H1 (cell line): Measurements from ENCODE around the gene FNDC1. TPM values are rescaled to one million over a fixed set of nuclear protein-coding genes. Genes with fewer than 3 reads are reported as not detected.

ENCODE experiments used
- CTCF ChIA-PET: fragments of 300-600 bp; sonication (Branson Sonifier 250); formaldehyde crosslinking; loops from one replicate; lab custom pipeline; 2021; ENCODE audit not compliant: partially characterized antibody; lab: Charles Lee
- POLR2A ChIA-PET: fragments of 300-600 bp; sonication (Branson Sonifier 250); formaldehyde crosslinking; loops from one replicate; lab custom pipeline; 2021; ENCODE audit warnings: inconsistent platforms; ENCODE audit not compliant: partially characterized antibody; lab: Charles Lee
- DNase-seq, 2 experiments: peaks; one replicate each; pipeline versions ENCODE4 v3.0.0 to v3.0.0-alpha.2; 2010 to 2022; ENCODE audit warnings: low spot score in 2 of 2, low read depth in 1 of 2, mixed read lengths in 1 of 2
- FAIRE-seq: peaks from 2 replicates; lab custom pipeline; 2011; peaks lifted over from hg19 to GRCh38; lab: Jason Lieb, UNC
- H2AFZ ChIP-seq: 2 replicates; pipeline ENCODE4 v1.8.1; 2012; ENCODE audit warnings: low read length, inconsistent platforms
- H2AK5ac ChIP-seq: 2 replicates; pipeline ENCODE4 v1.6.1; 2013; ENCODE audit warnings: low read depth, low read length
- H2BK120ac ChIP-seq: replicated peaks from 2 replicates; pipeline ENCODE3; 2013; ENCODE audit warnings: low read depth, low read length, inconsistent platforms
- H2BK12ac ChIP-seq: 2 replicates; pipeline ENCODE4 v1.6.1; 2013; ENCODE audit warnings: low read depth, low read length
- H2BK15ac ChIP-seq: 2 replicates; pipeline ENCODE4 v1.6.1; 2013; ENCODE audit warnings: low read length
- H2BK20ac ChIP-seq: 2 replicates; pipeline ENCODE4 v1.6.1; 2013; ENCODE audit warnings: low read length
- H2BK5ac ChIP-seq: 2 replicates; pipeline ENCODE4 v1.6.1; 2013; ENCODE audit warnings: low read depth, low read length
- H3K14ac ChIP-seq: 2 replicates; pipeline ENCODE4 v1.6.1; 2013; ENCODE audit warnings: inconsistent platforms; ENCODE audit not compliant: insufficient read length
- H3K18ac ChIP-seq: 2 replicates; pipeline ENCODE4 v1.6.1; 2013; ENCODE audit warnings: low read length; ENCODE audit errors: extremely low read depth
- H3K23ac ChIP-seq: 2 replicates; pipeline ENCODE4 v1.6.1; 2013; ENCODE audit warnings: inconsistent platforms; ENCODE audit not compliant: insufficient read length
- H3K23me2 ChIP-seq: 2 replicates; pipeline ENCODE4 v1.6.1; 2013; ENCODE audit warnings: low read depth, low read length
- H3K27ac ChIP-seq: 2 replicates; pipeline ENCODE4 v1.6.1; 2011; ENCODE audit warnings: low read depth, low read length, inconsistent platforms
- H3K27me3 ChIP-seq, 4 experiments: replicated peaks in 1 of 4; 1 replicate in 1 of 4; 2 replicates in 3 of 4; pipeline versions ENCODE4 v1.6.1 to v1.8.1; 2011 to 2013; ENCODE audit warnings: low read length in 3 of 4, mild to moderate bottlenecking in 3 of 4, inconsistent platforms in 2 of 4, mixed read lengths in 2 of 4, moderate library complexity in 1 of 4; ENCODE audit not compliant: control insufficient read depth in 3 of 4, insufficient read depth in 3 of 4; ENCODE audit errors: extremely low read depth in 1 of 4
- H3K36me3 ChIP-seq, 4 experiments: 2 replicates each; pipeline versions ENCODE4 v1.6.1 to v1.8.1; 2011 to 2013; ENCODE audit warnings: mild to moderate bottlenecking in 4 of 4, low read length in 3 of 4, moderate library complexity in 2 of 4, control low read depth in 1 of 4, inconsistent platforms in 1 of 4; ENCODE audit not compliant: insufficient read depth in 4 of 4, control insufficient read depth in 2 of 4
- H3K4ac ChIP-seq: replicated peaks from 2 replicates; pipeline ENCODE3; 2013; ENCODE audit warnings: low read length, low read depth, mixed read lengths, inconsistent platforms; ENCODE audit not compliant: insufficient read length
- H3K4me1 ChIP-seq, 4 experiments: replicated peaks in 1 of 4; 1 replicate in 1 of 4; 2 replicates in 3 of 4; pipeline versions ENCODE4 v1.6.1 to v1.8.1; 2011 to 2013; ENCODE audit warnings: low read length in 3 of 4, inconsistent platforms in 2 of 4, mixed read lengths in 1 of 4; ENCODE audit not compliant: insufficient read depth in 4 of 4, control insufficient read depth in 3 of 4
- H3K4me2 ChIP-seq, 2 experiments: 2 replicates each; pipeline versions ENCODE4 v1.6.1 to v1.8.1; 2011 to 2013; ENCODE audit warnings: low read depth in 2 of 2, low read length in 2 of 2, control low read depth in 1 of 2, inconsistent platforms in 1 of 2, mild to moderate bottlenecking in 1 of 2; ENCODE audit not compliant: insufficient read depth in 1 of 2
- H3K4me3 ChIP-seq, 4 experiments: fragments of 200-600, 300-600 bp in 1 of 4; sonication (generic), shearing (Covaris generic), sonication (Bioruptor Twin) in 1 of 4; 2 replicates each; pipeline versions ENCODE4 v1.5.1 to v1.8.1; 2011 to 2016; ENCODE audit warnings: low read length in 4 of 4, low read depth in 3 of 4, control low read depth in 2 of 4, inconsistent platforms in 2 of 4, mild to moderate bottlenecking in 2 of 4, mixed read lengths in 1 of 4, moderate library complexity in 1 of 4; ENCODE audit not compliant: insufficient read depth in 2 of 4; ENCODE audit errors: extremely low read depth in 1 of 4
- H3K56ac ChIP-seq: replicated peaks from 2 replicates; pipeline ENCODE3; 2013; ENCODE audit warnings: low read depth, mild to moderate bottlenecking, mixed read lengths, low read length, inconsistent platforms; ENCODE audit not compliant: insufficient read length
- H3K79me1 ChIP-seq: 2 replicates; pipeline ENCODE4 v1.6.1; 2013; ENCODE audit warnings: low read depth, low read length, control low read depth
- H3K79me2 ChIP-seq, 2 experiments: 2 replicates each; pipeline versions ENCODE4 v1.6.1 to v1.8.1; 2012 to 2013; ENCODE audit warnings: low read length in 2 of 2, mild to moderate bottlenecking in 2 of 2, inconsistent platforms in 1 of 2; ENCODE audit not compliant: insufficient read depth in 2 of 2, control insufficient read depth in 1 of 2
- H3K9ac ChIP-seq, 4 experiments: replicated peaks in 1 of 4; 1 replicate in 1 of 4; 2 replicates in 3 of 4; pipeline versions ENCODE4 v1.6.1 to v1.8.1; 2011 to 2013; ENCODE audit warnings: low read depth in 3 of 4, low read length in 3 of 4, control low read depth in 2 of 4, mild to moderate bottlenecking in 2 of 4, moderate library complexity in 2 of 4, inconsistent platforms in 1 of 4; ENCODE audit errors: extremely low read depth in 1 of 4
- H3K9me3 ChIP-seq, 2 experiments: 2 replicates each; pipeline versions ENCODE4 v1.6.1 to v1.8.1; 2012 to 2013; ENCODE audit warnings: mild to moderate bottlenecking in 2 of 2, moderate library complexity in 2 of 2, control low read depth in 1 of 2, inconsistent platforms in 1 of 2, low read depth in 1 of 2, low read length in 1 of 2, mixed read lengths in 1 of 2; ENCODE audit not compliant: insufficient read depth in 2 of 2
- H4K20me1 ChIP-seq, 2 experiments: replicated peaks in 1 of 2; 2 replicates each; pipeline versions ENCODE3 to v1.8.1; 2011 to 2013; ENCODE audit warnings: inconsistent platforms in 2 of 2, low read length in 2 of 2, mild to moderate bottlenecking in 1 of 2; ENCODE audit not compliant: insufficient read depth in 2 of 2, control insufficient read depth in 1 of 2
- H4K5ac ChIP-seq: 2 replicates; pipeline ENCODE4 v1.6.1; 2013; ENCODE audit warnings: low read length, low read depth, mixed read lengths, inconsistent platforms; ENCODE audit not compliant: insufficient read length
- H4K8ac ChIP-seq: 2 replicates; pipeline ENCODE4 v1.8.0; 2013; ENCODE audit warnings: mild to moderate bottlenecking, moderate library complexity, low read length, inconsistent platforms; ENCODE audit not compliant: insufficient read depth; ENCODE audit errors: extremely low read depth
- H4K91ac ChIP-seq: replicated peaks from 2 replicates; pipeline ENCODE3; 2013; ENCODE audit warnings: low read length, mixed read lengths, inconsistent platforms; ENCODE audit not compliant: insufficient read length
- CHD2 ChIP-seq: IDR thresholded peaks from 2 replicates; pipeline ENCODE4 v1.6.1; 2012; ENCODE audit warnings: low read length, improper control_type of control experiment
- CREB1 ChIP-seq: IDR thresholded peaks from 2 replicates; pipeline ENCODE4 v1.6.1; 2012; ENCODE audit warnings: inconsistent platforms
- CTBP2 ChIP-seq: IDR thresholded peaks from 2 replicates; pipeline ENCODE4 v1.7.0; 2011; ENCODE audit warnings: borderline replicate concordance, mild to moderate bottlenecking, moderate library complexity, mixed read lengths, low read length; ENCODE audit not compliant: insufficient read depth, insufficient read length
- EGR1 ChIP-seq: IDR thresholded peaks from 2 replicates; pipeline ENCODE4 v1.6.1; 2011; ENCODE audit warnings: low read depth, low read length, borderline replicate concordance
- KDM5A ChIP-seq: fragments of 200-600 bp; IDR thresholded peaks from 2 replicates; pipeline ENCODE4 v1.7.1; 2012; ENCODE audit warnings: mild to moderate bottlenecking, low read length, inconsistent platforms, mixed read lengths
- MAFK ChIP-seq: IDR thresholded peaks from 2 replicates; pipeline ENCODE4 v1.6.1; 2012; ENCODE audit warnings: low read depth, mild to moderate bottlenecking, improper control_type of control experiment, low read length
- RFX5 ChIP-seq: IDR thresholded peaks from 2 replicates; pipeline ENCODE4 v1.6.1; 2011; ENCODE audit warnings: low read depth, low read length, improper control_type of control experiment, borderline replicate concordance
- RNF2 ChIP-seq: fragments of 200-900, 300-1000 bp; sonication (generic); IDR thresholded peaks from 2 replicates; pipeline ENCODE4 v1.7.1; 2016; ENCODE audit warnings: borderline replicate concordance, low read depth, mild to moderate bottlenecking, antibody characterized with exemption, low read length; ENCODE audit not compliant: poor library complexity, severe bottlenecking; ENCODE audit errors: missing control alignments
- SIRT6 ChIP-seq: IDR thresholded peaks from one replicate; pipeline ENCODE4 v1.7.1; 2012; ENCODE audit warnings: low read length, inconsistent platforms
- SP2 ChIP-seq: IDR thresholded peaks from 2 replicates; pipeline ENCODE4 v1.6.1; 2012; ENCODE audit warnings: mild to moderate bottlenecking, low read length, inconsistent platforms
- SRF ChIP-seq: IDR thresholded peaks from 2 replicates; pipeline ENCODE4 v1.6.1; 2011; ENCODE audit warnings: mild to moderate bottlenecking, low read depth, low read length, moderate library complexity
- TAF7 ChIP-seq: optimal IDR thresholded peaks from 2 replicates; pipeline ENCODE3; 2011; ENCODE audit warnings: low read depth, mild to moderate bottlenecking, inconsistent platforms, low read length, moderate library complexity, borderline replicate concordance
- ZNF274 ChIP-seq: IDR thresholded peaks from 2 replicates; pipeline ENCODE4 v1.7.0; 2012; ENCODE audit warnings: low read length, borderline replicate concordance; ENCODE audit errors: extremely low read depth
- WGBS, 2 experiments: shearing (Covaris generic) in 1 of 2; methylation state at CpG; one replicate each; pipeline versions ENCODE4 v1.1.6 to v1.1.7; 2013 to 2015; ENCODE audit warnings: low lambda C conversion rate in 2 of 2, mixed read lengths in 2 of 2, inconsistent platforms in 1 of 2, low coverage in 1 of 2, missing lambda C conversion rate in 1 of 2; ENCODE audit not compliant: insufficient replicate concordance in 2 of 2, insufficient coverage in 1 of 2, insufficient read length in 1 of 2; ENCODE audit errors: extremely low coverage in 1 of 2, missing lambda C conversion rate in 1 of 2; 5-methylcytosine and 5-hydroxymethylcytosine counted together
- polyA plus RNA-seq, 7 experiments: library from polyadenylated mRNA; depleted of rRNA in 3 of 7; stranded (reverse) in 5 of 7; unstranded in 2 of 7; fragments of >200 nt in 5 of 7; fragments of 200-250 nt in 2 of 7; gene quantifications; 1 replicate in 5 of 7; 2 replicates in 1 of 7; 4 replicates in 1 of 7; pipeline versions ENCODE4 v1.2.1 to v1.2.3, GENCODE V29; 2011 to 2013; ENCODE audit warnings: missing spikeins in 2 of 7, mixed read lengths in 2 of 7
- total RNA-seq: library from RNA; stranded (reverse); fragmentation: NEBNext Ultra II Directional; extraction: Animal tissue kit (Norgen Biotek cat#: 25700); gene quantifications from 2 replicates; pipeline ENCODE4 v1.2.1, GENCODE V29; 2021
- TF ChIP-seq, protein P1 (sequence below): IDR thresholded peaks from 2 replicates; pipeline ENCODE4 v1.6.1; 2011; ENCODE audit warnings: low read depth, mild to moderate bottlenecking, low read length; ENCODE audit not compliant: insufficient read depth
- TF ChIP-seq, protein P2 (sequence below): IDR thresholded peaks from 2 replicates; pipeline ENCODE4 v1.6.1; 2012; ENCODE audit warnings: inconsistent platforms

Gene FNDC1
- total and polyA plus RNA-seq, 2 of the 8 experiments (the other 6 are each of a cell fraction or from before 2014, with no cell fraction given) = 0.06 to 0.30 TPM

DNA sequence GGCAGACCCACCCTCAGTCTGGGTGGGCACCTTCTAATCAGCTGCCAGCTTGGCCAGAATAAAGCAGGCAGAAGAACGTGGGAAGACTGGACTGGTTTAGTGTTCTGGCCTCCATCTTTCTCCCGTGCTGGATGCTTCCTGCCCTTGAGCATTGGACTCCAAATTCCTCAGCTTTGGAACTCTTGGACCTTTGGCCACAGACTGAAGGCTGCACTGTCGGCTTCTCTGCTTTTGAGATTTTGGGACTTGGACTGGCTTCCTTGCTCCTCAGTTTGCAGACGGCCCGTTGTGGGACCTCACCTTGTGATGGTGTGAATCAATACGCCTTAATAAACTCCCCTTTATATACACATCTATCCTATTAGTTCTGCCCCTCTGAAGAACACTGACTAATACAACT is 20.6 kb upstream of the FNDC1 start:
- Histone ChIP-seq H4K5ac (no peak overlapping the region), H3K4me1 (no peaks in the 10 kb centered on the region), H2BK5ac (no peak overlapping the region), H2BK12ac (no peak overlapping the region), H3K9ac (no peak overlapping the region), H3K23ac (no peak overlapping the region), H3K27ac (no peak overlapping the region), H3K14ac (no peak overlapping the region), H3K18ac (no peak overlapping the region), H4K20me1 (no peaks in the 10 kb centered on the region), H3K36me3 (no peaks in the 10 kb centered on the region), H3K27me3 (no peaks in the 10 kb centered on the region), H3K4me3 (no peak overlapping the region), H2BK15ac (no peak overlapping the region), H3K79me2 (no peaks in the 10 kb centered on the region), H2AK5ac (no peak overlapping the region), H3K4ac (no peak overlapping the region), H3K4me2 (no peak overlapping the region), H3K56ac (no peak overlapping the region), H3K23me2 (no peaks in the 10 kb centered on the region), H2BK20ac (no peak overlapping the region), H3K9me3 (no peaks in the 10 kb centered on the region), H4K91ac (no peak overlapping the region), H4K8ac (no peak overlapping the region), H2BK120ac (no peak overlapping the region), H2AFZ (no peak overlapping the region), H3K79me1 (no peaks in the 10 kb centered on the region; the same call in 1 of the 2 replicates)
- POLR2A ChIA-PET = no interaction called here
- DNase-seq = no peak
- 69% methylated on average over 6 of the region's 6 CpGs; no CpG with 5 or more reads in 1 of the 2 experiments for whole genome bisulfite sequencing, 2 experiments
- FAIRE-seq = no peak
- CTCF ChIA-PET = no interaction called here
- no peak for TF ChIP-seq CREB1
- no peak for TF ChIP-seq MAFK
- TF ChIP-seq CHD2 = no peak
- TF ChIP-seq EGR1 = no peak
- TF ChIP-seq SRF = no peak
- TF ChIP-seq TAF7 = no peak
- TF ChIP-seq ZNF274 = no peak
- TF ChIP-seq, protein P1, sequence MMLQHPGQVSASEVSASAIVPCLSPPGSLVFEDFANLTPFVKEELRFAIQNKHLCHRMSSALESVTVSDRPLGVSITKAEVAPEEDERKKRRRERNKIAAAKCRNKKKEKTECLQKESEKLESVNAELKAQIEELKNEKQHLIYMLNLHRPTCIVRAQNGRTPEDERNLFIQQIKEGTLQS = no peak
- TF ChIP-seq SP2 = no peak
- no peak for TF ChIP-seq RNF2
- TF ChIP-seq, protein P2, sequence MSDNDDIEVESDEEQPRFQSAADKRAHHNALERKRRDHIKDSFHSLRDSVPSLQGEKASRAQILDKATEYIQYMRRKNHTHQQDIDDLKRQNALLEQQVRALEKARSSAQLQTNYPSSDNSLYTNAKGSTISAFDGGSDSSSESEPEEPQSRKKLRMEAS = no peak
- no peak for TF ChIP-seq KDM5A
- no peak for TF ChIP-seq RFX5
- no peak for TF ChIP-seq CTBP2
- no peak for TF ChIP-seq SIRT6
